B cell (primary cell): Measurements from ENCODE around the gene STOML3.

ENCODE experiments used
- EZH2 ChIP-seq: IDR thresholded peaks from 2 replicates; pipeline ENCODE4 v1.6.1; 2012; ENCODE audit warnings: borderline replicate concordance, low read depth, mild to moderate bottlenecking, moderate library complexity, low read length; ENCODE audit not compliant: insufficient read depth, poor library complexity, severe bottlenecking
- TF ChIP-seq, protein P1 (sequence below): fragments of 200-600 bp; IDR thresholded peaks from one replicate; pipeline ENCODE4 v1.8.0; 2022; ENCODE audit warnings: antibody characterized with exemption, mild to moderate bottlenecking

GRCh38 chr13:39034085-39034484 is 43.5 kb upstream of the STOML3 start:
- TF ChIP-seq, protein P1, sequence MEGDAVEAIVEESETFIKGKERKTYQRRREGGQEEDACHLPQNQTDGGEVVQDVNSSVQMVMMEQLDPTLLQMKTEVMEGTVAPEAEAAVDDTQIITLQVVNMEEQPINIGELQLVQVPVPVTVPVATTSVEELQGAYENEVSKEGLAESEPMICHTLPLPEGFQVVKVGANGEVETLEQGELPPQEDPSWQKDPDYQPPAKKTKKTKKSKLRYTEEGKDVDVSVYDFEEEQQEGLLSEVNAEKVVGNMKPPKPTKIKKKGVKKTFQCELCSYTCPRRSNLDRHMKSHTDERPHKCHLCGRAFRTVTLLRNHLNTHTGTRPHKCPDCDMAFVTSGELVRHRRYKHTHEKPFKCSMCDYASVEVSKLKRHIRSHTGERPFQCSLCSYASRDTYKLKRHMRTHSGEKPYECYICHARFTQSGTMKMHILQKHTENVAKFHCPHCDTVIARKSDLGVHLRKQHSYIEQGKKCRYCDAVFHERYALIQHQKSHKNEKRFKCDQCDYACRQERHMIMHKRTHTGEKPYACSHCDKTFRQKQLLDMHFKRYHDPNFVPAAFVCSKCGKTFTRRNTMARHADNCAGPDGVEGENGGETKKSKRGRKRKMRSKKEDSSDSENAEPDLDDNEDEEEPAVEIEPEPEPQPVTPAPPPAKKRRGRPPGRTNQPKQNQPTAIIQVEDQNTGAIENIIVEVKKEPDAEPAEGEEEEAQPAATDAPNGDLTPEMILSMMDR = no peak
- TF ChIP-seq EZH2 = no peak
